GM19455 (cell line): ENCODE data around the gene CELA3B.
"Not testable (repeated sequence)": the region's sequence is repeated elsewhere in the genome, so short reads cannot be mapped to it uniquely, and the experiment has no call there.

Experiments
- ATAC-seq: cut with Tn5 transposase; IDR thresholded peaks from one replicate; pipeline ENCODE4 v1.9.1; 2021; ENCODE audit not compliant: unreplicated experiment

CELA3B gene

GRCh38 chr1:21942959-21943640 lies 33.7 kb upstream of the CELA3B start:
- ATAC-seq, result not testable (repeated sequence)

GRCh38 chr1:21944733-21945073 lies 32.1 kb upstream of the CELA3B start:
- ATAC-seq, result no peak

GRCh38 chr1:21946836-21947587 lies 29.8 kb upstream of the CELA3B start:
- ATAC-seq, result no peak

GRCh38 chr1:21950734-21951133 lies 26.1 kb upstream of the CELA3B start:
- no peak for ATAC-seq

- no peak for ATAC-seq
These were observed 25.5 kb upstream of the CELA3B start for GRCh38 chr1:21951226-21951870.

- no peak for ATAC-seq
These were observed 23.9 kb upstream of the CELA3B start for GRCh38 chr1:21952786-21953520.

- no peak for ATAC-seq
These were observed 21.8 kb upstream of the CELA3B start for GRCh38 chr1:21955058-21955457.

GRCh38 chr1:21955501-21956281 lies 21.1 kb upstream of the CELA3B start:
- ATAC-seq, result no peak

- no peak for ATAC-seq
These were observed 19.9 kb upstream of the CELA3B start for GRCh38 chr1:21956720-21957552.

- no peak for ATAC-seq
These were observed 15.5 kb upstream of the CELA3B start for GRCh38 chr1:21961337-21961736.

GRCh38 chr1:21961799-21962198 lies 15.0 kb upstream of the CELA3B start:
- no peak for ATAC-seq

- no peak for ATAC-seq
These were observed 13.2 kb upstream of the CELA3B start for GRCh38 chr1:21963477-21964217.

GRCh38 chr1:21966247-21967000 lies 10.4 kb upstream of the CELA3B start:
- no peak for ATAC-seq

- not testable (repeated sequence) for ATAC-seq
These were observed 9.6 kb upstream of the CELA3B start for GRCh38 chr1:21967216-21967615.

GRCh38 chr1:21969066-21969465 lies 7.8 kb upstream of the CELA3B start:
- ATAC-seq, result not testable (repeated sequence)

GRCh38 chr1:21970523-21970922 lies 6.3 kb upstream of the CELA3B start:
- not testable (repeated sequence) for ATAC-seq

GRCh38 chr1:21972973-21973441 lies 3.8 kb upstream of the CELA3B start:
- not testable (repeated sequence) for ATAC-seq

GRCh38 chr1:21973948-21974347 lies 2.9 kb upstream of the CELA3B start:
- ATAC-seq, result not testable (repeated sequence)
